Measurements from ENCODE around the gene HMGN1.
A peak's percentile ranks its signal among the peaks of the same experiment; 100 is the strongest.

Gene HMGN1

GRCh38 chr21:39314143-39315027 is 34.5 kb downstream of the HMGN1 start:
- Histone ChIP-seq H3K9me2 (ENCODE audit: low read depth, low read length) (no peaks in the 10 kb centered on the region), H3K4me3 (ENCODE audit: low read depth, low read length, poor library complexity, severe bottlenecking) (peak overlapping the region; percentile 83), H3K4me1 (ENCODE audit: insufficient read depth, low read length, severe bottlenecking) (peaks cover 65% of the 10 kb centered on the region), H3K9me3 (ENCODE audit: low read length) (no peaks in the 10 kb centered on the region), H4K20me1 (ENCODE audit: insufficient read depth, low read length) (no peaks in the 10 kb centered on the region), H3K27ac (ENCODE audit: low read depth, low read length, poor library complexity, severe bottlenecking) (peak overlapping the region; percentile 95), H3K36me3 (ENCODE audit: insufficient read depth, low read length) (peaks cover 25% of the 10 kb centered on the region), H3K79me2 (ENCODE audit: insufficient read depth, low read length) (peaks cover 27% of the 10 kb centered on the region), H3K9ac (ENCODE audit: low read length) (peak overlapping the region; percentile 91), H2AFZ (ENCODE audit: low read length) (no peak overlapping the region), H3K4me2 (ENCODE audit: low read length) (peak overlapping the region; percentile 97), H3K27me3 (ENCODE audit: insufficient read depth, low read length) (no peaks in the 10 kb centered on the region), H3F3A (ENCODE audit: insufficient read depth, low read length) (peaks cover 21% of the 10 kb centered on the region)
- TF ChIP-seq EZH2 (IDR thresholded peaks at IDR 0.05; ENCODE audit: borderline replicate concordance, low read length) (no peak), CTCF (IDR thresholded peaks at IDR 0.05; ENCODE audit: low read length) (no peak)

GRCh38 chr21:39313571-39314142 is 35.2 kb downstream of the HMGN1 start, which contains the start of gene BRWD1:
Gene BRWD1 (minus strand): TSS chr21:39313632. CDS start chr21:39313491, 141 bp downstream.
- peaks cover 34% of the 10 kb centered on the region for H3K79me2 ChIP-seq (ENCODE audit: insufficient read depth, low read length)
- H3K9me3 ChIP-seq (ENCODE audit: low read length), result no peaks in the 10 kb centered on the region
- H3K4me2 ChIP-seq (ENCODE audit: low read length), result peak within 1 kb of the TSS; percentile 97
- peaks cover 21% of the 10 kb centered on the region for H3F3A ChIP-seq (ENCODE audit: insufficient read depth, low read length)
- H3K9ac ChIP-seq (ENCODE audit: low read length), result peak within 1 kb of the TSS; percentile 91
- no peaks in the 10 kb centered on the region for H4K20me1 ChIP-seq (ENCODE audit: insufficient read depth, low read length)
- no peak within 1 kb of the TSS for H2AFZ ChIP-seq (ENCODE audit: low read length)
- peak within 1 kb of the TSS; percentile 95 for H3K27ac ChIP-seq (ENCODE audit: low read depth, low read length, poor library complexity, severe bottlenecking)
- H3K4me3 ChIP-seq (ENCODE audit: low read depth, low read length, poor library complexity, severe bottlenecking), result peak within 1 kb of the TSS; percentile 83
- TF ChIP-seq EZH2 (IDR thresholded peaks at IDR 0.05; ENCODE audit: borderline replicate concordance, low read length) (no peak), CTCF (IDR thresholded peaks at IDR 0.05; ENCODE audit: low read length) (peak; percentile 28; the same call in 1 of the 2 replicates)
- H3K9me2 ChIP-seq (ENCODE audit: low read depth, low read length), result no peaks in the 10 kb centered on the region
- H3K36me3 ChIP-seq (ENCODE audit: insufficient read depth, low read length), result peaks cover 32% of the 10 kb centered on the region
- H3K27me3 ChIP-seq (ENCODE audit: insufficient read depth, low read length), result no peaks in the 10 kb centered on the region
- H3K4me1 ChIP-seq (ENCODE audit: insufficient read depth, low read length, severe bottlenecking), result peaks cover 57% of the 10 kb centered on the region

- peak overlapping the region; percentile 91 for H3K9ac ChIP-seq (ENCODE audit: low read length)
- peak overlapping the region; percentile 97 for H3K4me2 ChIP-seq (ENCODE audit: low read length)
- H3F3A ChIP-seq (ENCODE audit: insufficient read depth, low read length), result peaks cover 21% of the 10 kb centered on the region
- no peaks in the 10 kb centered on the region for H3K9me2 ChIP-seq (ENCODE audit: low read depth, low read length)
- no peaks in the 10 kb centered on the region for H3K27me3 ChIP-seq (ENCODE audit: insufficient read depth, low read length)
- peaks cover 38% of the 10 kb centered on the region for H3K36me3 ChIP-seq (ENCODE audit: insufficient read depth, low read length)
- no peaks in the 10 kb centered on the region for H4K20me1 ChIP-seq (ENCODE audit: insufficient read depth, low read length)
- no peaks in the 10 kb centered on the region for H3K9me3 ChIP-seq (ENCODE audit: low read length)
- no peak overlapping the region for H2AFZ ChIP-seq (ENCODE audit: low read length)
- peak overlapping the region; percentile 95 for H3K27ac ChIP-seq (ENCODE audit: low read depth, low read length, poor library complexity, severe bottlenecking)
- peaks cover 52% of the 10 kb centered on the region for H3K4me1 ChIP-seq (ENCODE audit: insufficient read depth, low read length, severe bottlenecking)
- H3K79me2 ChIP-seq (ENCODE audit: insufficient read depth, low read length), result peaks cover 38% of the 10 kb centered on the region
- H3K4me3 ChIP-seq (ENCODE audit: low read depth, low read length, poor library complexity, severe bottlenecking), result peak overlapping the region; percentile 83
- TF ChIP-seq EZH2 (IDR thresholded peaks at IDR 0.05; ENCODE audit: borderline replicate concordance, low read length), result no peak
- TF ChIP-seq CTCF (IDR thresholded peaks at IDR 0.05; ENCODE audit: low read length), result no peak
These were observed 35.8 kb downstream of the HMGN1 start for GRCh38 chr21:39313042-39313570.
